Right ventricle myocardium inferior (tissue), 1 donor: Measurements from ENCODE around the gene RING1. TPM values are rescaled to one million over a fixed set of nuclear protein-coding genes. Genes with fewer than 3 reads are reported as not detected.

Source experiments
- ATAC-seq: fragments of 200-7000 bp; cut with Tn5 transposase; one replicate; pipeline ENCODE4 v1.9.1; 2020; ENCODE audit warnings: mild to moderate bottlenecking, moderate library complexity
- DNase-seq: peaks from one replicate; pipeline ENCODE4 v3.0.0; 2021; ENCODE audit errors: missing footprints
- intact Hi-C: fragments of 100-400 bp; cut with DNase I; formaldehyde crosslinking; loops from one replicate; pipeline ENCODE4 v1.11.0; 2022
- total RNA-seq: library from RNA; stranded (reverse); fragmentation: NEBNext Ultra II Directional; extraction: Animal tissue kit (Norgen Biotek cat#: 25700); gene quantifications from one replicate; pipeline ENCODE4 v1.2.1, GENCODE V29; 2021
- donor health status: DM: no; HTN: yes; CAD: no; lungs with severe emphysema.

RING1 gene
- total RNA-seq, 1 donor from 2014 or later, result 27.7 TPM

DNA sequence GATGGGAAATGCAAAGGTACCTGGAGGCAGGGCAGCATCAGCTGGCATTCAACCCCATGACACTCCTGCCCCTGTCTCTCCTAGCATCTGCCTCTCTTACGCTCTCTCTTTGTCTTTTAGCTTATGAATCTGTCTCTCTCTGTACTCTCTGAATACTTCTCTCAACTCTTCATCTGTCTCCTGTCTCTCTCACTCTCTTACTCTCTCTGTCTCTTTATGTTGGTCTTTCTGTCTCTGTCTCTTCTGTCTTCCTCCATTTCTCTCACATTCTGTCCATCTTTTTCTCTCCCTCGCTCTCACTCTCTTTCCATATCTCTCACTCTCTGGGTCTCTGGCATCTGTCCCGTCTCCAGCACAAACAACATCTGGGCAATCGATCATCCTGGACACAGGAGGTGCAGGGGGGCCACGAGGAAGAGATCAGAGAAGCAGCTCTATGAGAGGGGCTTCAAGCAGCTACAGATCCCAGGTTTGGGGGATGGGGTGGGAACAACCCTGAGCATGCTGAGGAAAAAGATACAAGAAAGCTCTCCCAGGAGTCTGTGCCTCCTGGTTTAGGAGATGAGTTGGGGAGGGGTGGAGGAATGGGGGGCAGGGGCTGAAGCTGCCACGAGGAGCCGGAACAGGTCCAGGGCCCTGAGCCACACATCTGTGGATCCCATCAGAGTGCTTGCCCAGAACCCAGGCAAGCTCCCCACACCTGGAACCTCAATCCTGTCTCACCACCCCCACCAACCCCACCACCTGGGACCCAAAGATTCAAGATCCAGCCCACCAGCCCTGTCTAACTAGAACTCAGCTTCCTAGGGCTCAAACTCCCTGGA lies 18.5 kb upstream of the RING1 start:
- DNase-seq, result no peak
- no peak for ATAC-seq

DNA sequence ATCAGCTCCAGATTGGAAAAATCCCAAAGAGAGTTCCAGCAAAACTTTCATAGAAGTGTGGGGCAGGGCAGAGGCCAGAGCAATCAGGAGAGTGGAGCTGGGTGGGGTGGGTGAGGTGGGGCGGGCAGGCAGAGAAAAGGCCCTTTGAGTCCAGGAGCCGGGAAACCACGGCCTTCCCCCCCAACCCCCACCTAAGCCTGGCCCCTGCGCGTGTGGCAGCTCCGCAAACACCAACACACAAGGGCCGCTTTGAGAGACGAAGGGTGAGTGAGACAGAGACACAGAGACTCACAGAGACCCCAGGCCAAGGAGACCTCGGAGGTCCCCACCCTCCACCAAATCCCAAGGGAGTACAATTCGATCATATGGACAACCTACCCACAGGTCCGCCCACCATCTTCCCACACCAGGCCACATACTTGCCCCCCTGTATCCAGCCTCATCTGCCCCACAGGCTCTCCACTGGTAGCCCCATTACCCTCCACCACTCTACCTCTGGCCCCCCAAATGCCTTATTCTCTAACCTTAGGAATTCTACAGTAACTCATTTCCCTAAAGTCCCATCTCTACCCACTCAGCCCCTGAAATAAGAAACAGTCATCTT lies 17.7 kb upstream of the RING1 start:
- DNase-seq (no peak), ATAC-seq (no peak)
- intact Hi-C loops, result no loop called here

More for the DNA sequence above, 18.5 kb upstream of the RING1 start:
- intact Hi-C loops, result no loop called here

DNA sequence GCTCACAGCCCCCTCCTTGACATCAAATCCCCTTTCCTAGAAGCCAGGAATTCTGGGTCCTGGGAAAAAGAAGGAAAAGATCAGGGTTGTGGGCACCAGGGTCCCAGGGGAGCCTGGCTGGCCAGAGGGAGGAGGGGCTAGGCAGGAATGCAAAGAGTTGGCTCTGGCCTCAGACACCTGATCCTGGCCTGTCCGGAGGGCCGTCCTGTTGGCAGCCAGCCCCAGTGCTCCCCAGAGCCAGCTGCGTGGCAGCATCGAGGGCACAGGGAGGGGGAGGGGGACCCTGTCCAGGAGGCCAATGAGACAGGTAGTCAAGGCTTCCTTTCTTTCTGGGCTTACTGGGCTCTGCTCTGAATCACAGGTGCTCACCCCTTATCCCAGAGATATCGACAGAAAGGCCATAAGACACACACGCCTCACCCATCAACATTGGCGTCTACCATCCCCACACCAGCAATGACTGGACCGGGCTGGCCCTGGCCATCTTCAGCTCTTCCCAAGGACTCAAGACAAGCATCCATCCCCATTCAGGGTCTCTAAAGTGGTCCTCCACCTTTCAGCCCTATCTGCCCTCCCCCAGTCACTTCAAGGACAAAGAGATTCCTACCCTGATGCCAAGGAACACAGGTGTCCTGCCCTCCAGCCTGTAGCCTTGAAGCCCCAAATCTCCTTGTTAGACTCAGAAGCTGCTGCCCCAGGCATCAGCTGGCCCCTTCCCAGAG lies 16.8 kb upstream of the RING1 start:
- DNase-seq, result peak; percentile 44
- no peak for ATAC-seq
- intact Hi-C loops, result no loop called here

DNA sequence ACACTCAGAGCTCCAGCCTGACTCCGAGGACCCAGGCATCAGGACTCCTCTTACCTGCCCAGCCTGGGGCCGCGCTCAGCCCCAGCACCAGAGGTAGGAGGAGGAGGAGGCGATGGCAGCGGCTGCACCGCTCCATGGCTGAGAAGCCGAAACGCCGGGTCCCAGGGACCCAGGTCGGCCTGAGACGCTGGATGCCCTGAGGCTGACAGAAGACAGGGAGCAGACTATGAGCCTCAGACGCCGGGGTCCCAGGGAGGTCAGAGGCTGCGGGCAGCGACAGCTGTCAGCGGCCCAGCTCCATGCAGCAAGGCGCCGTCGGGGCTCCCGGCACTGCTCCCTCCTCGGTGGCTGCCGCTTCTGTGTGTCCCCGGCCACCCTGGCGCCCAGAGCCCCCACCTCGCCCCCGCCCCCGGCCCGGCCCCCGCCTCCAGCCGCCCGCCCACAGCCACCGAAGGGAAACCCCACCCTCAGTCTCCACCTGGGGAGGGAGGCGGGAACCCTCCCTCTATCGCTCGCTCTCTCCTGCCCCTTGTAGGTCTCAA lies 16.1 kb upstream of the RING1 start, which contains the start of gene COL11A2:
COL11A2 (minus strand) TSS at position 363 of the 542 bp plus-strand sequence; CDS start at position 136, 227 bp downstream.
- no peak for ATAC-seq
- DNase-seq, result peak; percentile 32
- intact Hi-C loops, result no loop called here

DNA sequence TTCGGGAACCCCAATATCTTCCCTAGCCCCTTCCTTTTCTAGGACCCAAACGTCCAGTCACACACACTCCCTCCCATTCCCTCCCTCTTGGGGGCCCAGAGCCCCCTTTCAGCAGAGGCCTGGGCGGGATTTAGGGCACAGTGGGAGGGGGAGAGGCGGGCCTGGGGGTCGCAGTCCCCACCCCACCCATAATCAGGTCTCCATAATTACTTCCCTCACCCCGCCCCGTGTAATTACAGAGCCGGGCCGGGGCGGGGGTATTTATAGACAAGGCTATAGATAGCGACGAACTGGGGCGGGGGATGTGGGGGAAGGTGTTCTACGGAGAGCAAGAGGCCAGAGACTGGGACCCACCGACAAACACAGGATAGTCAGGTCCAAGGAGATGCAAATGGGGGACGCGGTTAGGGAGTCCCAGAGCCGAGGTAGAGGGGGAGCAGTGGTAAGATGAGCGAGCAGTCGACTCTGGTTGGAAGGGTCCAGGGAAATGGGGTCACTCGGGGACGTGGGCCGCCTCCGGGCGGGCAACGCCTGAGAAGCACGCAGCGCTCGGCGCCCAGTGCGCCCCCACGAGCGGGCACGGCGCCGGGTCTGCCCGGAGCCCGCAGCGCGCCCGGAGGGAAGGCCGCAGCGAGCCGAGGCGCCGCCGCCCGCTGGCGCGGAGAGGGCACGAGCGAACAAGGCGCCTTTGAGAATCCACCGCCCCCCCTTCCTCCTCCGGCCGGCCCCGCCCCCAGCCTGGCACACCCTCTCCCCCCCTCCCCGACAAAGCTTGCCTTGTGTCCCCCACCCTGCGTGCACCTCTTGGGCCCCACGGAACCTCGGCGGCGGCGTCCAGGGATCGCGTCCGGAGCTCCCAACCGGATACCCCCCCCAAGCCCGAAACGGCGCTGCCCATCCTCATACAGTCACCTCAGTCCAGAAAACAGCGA lies 15.4 kb upstream of the RING1 start:
- intact Hi-C loops, result no loop called here
- ATAC-seq, result peak; percentile 20
- peak; percentile 58 for DNase-seq

DNA sequence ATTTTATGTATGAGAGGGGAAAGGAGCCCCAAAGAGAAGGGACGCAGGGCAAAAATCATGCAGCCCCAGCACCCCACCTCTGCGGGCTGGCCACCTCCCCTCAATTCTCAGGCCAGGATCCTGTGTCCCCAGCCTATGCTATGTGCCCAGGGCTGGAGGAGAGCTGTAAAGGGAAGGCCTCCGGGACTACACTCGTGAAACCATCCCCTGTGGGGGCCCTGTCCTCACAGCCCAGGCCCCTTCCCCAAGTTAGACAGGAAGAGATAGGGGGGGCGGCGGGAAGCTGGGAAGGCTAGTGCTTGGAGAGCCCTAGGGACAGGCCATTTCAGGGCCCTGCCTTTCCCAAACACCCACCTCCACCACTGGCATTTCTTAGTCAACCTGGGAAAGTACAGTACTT lies 14.7 kb upstream of the RING1 start:
- ATAC-seq, result no peak
- DNase-seq, result peak; percentile 16
- intact Hi-C loops, result no loop called here

DNA sequence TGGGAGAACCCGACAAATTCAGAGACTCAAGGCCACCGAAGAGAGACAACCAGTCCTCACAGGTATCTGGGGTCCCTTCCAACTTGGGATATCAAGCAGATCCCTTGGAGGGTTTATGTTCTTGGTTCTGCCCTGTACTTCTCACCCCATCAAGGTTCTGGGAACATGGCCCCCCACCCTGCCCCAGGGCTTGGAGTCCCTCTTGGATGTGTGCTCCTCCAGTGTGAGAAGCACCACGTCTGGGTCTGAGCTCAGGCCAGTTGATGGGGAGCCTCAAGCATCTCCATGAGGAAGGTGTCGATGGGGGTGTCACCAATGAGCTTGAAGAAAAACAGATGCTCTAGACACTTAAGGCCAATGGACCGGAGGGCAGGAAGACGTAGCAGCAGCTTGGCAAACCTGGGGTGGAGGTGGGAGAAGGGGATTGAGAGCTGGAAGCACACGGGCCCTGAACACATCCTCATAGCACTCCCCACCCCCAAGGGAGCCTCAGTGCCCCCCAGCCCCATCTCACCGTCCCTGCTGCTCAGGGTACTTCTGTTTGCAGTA lies 13.8 kb upstream of the RING1 start:
- DNase-seq (no peak), ATAC-seq (no peak)
- intact Hi-C loops, result no loop called here

DNA sequence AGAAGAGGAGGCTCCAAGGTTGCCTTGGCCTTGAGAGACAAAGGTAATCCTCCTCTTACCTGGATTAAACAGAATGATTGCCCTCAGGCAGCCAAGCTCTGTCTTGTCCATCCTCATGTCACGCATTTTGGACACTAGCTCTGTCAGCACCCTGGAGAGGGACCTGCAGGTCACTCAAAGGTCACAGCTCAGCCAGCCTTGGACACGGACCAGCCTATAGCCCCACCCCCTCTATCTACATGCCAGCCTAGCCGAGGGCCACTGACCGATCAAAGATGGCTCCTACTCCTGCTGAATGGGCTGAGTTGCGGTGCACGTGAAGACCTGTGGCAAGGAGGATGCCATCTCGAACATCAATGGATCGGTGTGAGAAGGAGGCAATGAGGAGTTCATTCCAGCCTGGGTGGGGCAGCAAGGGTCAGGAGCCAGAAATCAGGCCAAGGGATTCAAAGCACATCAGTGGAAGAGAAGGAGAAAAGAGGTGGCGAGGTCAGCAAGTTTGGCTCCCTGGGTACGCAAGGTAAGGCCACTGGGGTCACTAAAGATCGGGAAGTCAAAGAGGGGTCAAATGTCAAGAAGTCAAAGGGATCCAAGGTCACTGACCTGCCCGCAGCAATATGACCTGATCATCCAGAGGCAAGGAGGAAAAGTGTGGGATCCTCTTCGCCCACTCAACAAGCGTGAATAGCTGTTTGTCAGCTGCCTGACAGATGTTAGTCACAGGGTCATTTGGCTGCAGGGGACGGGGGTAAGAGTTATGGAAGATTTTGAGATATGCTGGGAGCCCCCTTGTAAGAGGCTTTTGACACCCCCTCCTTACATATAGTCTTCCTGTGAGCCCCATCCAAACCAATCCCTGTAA lies 12.8 kb upstream of the RING1 start:
- ATAC-seq (no peak), DNase-seq (no peak)
- intact Hi-C loops, result loop anchor here (2.0 kb wide), 1 partner anchor 35 kb away; no protein-coding TSS in a partner anchor

DNA sequence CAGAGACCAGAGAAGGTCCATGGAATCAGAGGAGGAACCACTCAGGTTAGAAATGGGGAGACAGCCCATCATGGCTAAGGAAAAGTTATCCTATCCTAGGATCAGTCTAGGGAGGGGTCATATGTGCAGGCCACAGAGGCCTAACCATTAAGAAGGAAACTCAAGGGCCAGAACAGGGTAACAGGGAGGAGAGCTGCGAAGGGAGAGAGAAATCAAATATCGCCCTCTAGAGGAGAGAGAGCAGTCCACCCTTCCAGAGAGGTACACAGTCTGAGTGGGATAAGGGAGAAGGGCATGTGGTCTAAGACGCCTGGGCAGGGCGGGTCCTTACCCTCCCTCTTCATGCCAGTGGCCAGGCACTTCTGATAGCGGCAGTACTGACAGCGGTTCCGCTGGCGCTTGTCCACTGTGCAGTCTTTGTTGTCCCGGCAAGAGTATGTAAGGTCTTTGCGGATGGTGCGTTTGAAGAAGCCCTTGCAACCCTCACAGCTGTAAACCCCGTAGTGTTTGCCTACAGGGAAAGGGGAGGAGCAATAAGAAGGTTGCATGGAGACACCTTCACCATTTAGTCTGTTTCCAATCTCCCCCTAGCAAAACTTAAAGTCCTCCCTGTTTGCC lies 10.8 kb upstream of the RING1 start:
- intact Hi-C loops, result loop anchor here (2.0 kb wide), 1 partner anchor 37 kb away; no protein-coding TSS in a partner anchor
- peak; percentile 25 for ATAC-seq
- DNase-seq, result no peak

DNA sequence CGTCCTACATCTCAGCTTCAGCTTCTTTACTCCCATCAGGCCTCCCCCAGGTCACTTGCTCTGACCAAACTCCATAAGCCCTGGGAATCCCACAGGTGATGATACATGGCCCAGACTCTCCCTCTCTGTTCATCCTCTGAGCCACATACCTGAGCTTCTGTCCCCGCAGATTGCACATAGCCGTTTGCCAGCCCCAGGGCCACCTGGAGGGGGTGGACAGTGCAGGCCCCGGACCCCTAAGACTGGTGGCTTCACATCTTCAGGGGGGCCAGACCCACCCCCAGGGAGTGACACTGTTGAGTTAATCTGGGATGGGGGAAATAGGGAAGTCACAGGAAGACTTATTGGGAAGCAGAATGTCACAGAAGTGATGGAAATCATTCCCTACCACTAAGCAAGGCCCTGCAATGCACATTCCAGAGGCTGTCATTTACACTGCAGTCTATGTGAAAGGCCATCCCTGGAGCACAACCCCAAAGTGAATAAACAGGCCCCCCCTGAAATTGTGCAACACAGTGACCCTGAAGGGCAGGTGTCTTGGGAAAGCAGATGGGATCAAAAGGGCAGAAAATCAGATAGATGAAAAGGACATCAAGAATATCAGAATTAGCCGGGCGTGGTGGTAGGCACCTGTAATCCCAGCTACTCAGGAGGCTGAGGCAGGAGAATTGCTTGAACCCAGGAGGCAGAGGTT lies 10.0 kb upstream of the RING1 start:
- DNase-seq, result no peak
- no peak for ATAC-seq
- intact Hi-C loops, result no loop called here

DNA sequence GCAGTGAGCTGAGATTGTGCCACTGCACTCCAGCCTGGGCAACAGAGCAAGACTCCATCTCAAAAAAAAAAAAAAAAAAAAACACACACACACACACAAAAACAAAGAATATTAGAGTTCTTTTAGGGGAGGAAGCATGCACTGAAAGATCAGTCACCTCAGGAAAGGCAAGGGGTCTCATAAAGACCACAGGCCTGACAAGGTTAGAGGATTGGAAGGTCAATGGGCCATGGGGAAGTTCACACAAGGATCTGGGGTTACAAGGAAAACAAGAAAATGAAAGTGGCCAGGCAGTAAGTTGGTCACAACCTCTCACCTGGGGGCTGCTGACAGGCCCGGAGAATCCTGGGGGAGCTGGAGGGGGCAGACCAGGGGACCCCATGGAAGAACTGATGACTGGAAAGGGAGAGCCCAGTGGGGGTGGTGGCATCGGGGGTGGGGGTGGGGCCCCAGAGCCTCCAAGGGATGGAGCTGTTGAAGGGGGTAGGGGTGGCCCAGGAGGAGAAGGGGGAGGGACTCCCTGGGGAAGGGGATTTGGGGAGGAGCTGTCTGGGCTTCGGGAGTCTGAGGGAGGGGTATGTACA lies 9.4 kb upstream of the RING1 start:
- DNase-seq (no peak), ATAC-seq (no peak)
- intact Hi-C loops, result no loop called here

DNA sequence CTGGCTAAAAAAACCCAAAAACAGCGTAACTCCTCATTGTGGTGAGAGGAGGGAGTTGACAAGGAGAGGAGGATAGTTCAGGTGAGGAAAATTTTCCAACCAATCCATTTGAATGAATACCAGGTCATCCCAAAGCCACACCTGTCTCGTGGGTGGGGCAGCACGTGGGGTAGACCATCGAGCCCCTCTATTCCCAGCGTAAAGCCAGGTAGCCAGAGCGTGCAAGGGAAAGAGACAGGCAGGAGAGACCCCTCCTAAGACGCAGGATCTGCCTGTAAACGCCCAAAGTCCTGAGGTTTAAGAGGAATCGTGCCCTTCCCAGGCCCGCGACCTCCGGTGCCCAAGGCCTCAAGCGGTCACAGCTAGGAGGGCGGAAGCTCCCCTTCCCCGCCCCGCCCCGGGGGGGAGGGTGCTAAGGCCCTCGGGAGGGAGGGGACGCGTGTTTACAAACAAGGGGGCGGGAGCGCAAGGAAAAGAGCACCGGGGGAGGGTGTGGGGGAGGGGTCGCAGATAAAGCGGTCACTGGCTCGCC lies 8.5 kb upstream of the RING1 start:
- DNase-seq (peak; percentile 89), ATAC-seq (peak; percentile 41)
- intact Hi-C loops, result loop anchor here (2.0 to 10.0 kb wide), 3 partner anchors 49 to 1005 kb away; partner anchors contain the start of genes GPSM3 and PBX2

DNA sequence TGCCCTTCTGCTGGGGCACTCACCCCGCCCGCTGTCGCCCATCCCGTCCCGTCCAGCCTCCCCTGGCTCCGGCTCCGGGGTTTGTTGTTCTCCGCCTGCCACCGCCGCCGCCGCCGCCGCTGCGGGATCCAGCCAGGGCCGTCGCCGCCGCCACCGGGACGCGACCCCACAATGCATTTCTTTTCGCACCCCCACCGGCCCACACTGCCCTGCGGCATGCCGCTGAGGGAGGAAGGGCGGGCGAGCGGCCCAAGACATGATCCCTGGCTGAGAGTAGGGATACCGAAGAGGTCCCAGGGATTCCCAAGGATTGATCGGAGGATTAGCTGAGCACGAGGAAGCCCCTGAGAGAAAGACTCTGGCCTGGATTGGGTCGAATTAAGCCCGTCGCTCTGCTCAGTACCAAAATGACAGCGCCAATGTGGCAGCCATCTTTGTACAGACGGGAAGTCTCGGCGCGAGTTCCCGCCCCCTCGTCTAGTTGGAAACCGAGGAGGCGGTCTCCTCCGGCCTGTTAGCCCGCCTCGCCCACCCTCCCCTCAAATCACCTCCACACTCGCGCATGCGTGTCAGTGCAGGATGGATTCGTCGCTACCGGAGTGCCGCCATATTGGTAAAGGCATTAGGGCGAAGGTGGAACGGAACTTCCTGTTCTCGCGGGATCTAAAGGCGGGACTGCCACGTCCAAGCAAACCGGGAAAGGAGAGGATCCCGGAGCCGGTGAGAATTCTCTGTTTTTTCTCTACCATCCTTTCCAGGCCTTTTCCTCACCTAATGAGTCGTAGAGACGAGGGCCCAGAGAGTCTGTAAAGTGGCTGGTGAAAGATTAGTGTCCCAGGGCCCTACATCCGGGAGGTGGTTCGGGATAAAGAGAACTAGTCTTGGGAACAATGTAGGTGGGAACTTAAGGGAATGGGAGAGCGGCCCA lies 7.8 kb upstream of the RING1 start, which contains the start of the genes RXRB and SLC39A7:
RXRB (minus strand) TSS at position 447 of the 928 bp plus-strand sequence; CDS start at position 258, 189 bp downstream.
SLC39A7 (plus strand) TSS at position 649 of the 928 bp plus-strand sequence. CDS start 379 bp downstream, outside the sequence.
- ATAC-seq, result peak; percentile 89
- intact Hi-C loops, result loop anchor here (2.0 to 10.0 kb wide), 3 partner anchors 48 to 1006 kb away; partner anchors contain the start of genes GPSM3 and PBX2
- DNase-seq, result peak; percentile 100

DNA sequence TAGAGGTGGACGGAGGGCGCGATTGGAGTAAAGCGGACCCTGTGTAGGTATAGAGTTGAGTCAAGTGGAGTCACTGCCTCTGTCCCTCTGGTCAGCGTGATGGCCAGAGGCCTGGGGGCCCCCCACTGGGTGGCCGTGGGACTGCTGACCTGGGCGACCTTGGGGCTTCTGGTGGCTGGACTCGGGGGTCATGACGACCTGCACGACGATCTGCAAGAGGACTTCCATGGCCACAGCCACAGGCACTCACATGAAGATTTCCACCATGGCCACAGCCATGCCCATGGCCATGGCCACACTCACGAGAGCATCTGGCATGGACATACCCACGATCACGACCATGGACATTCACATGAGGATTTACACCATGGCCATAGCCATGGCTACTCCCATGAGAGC lies 7.2 kb upstream of the RING1 start:
- DNase-seq (no peak), ATAC-seq (peak; percentile 0)
- intact Hi-C loops, result loop anchor here (2.0 to 10.0 kb wide), 3 partner anchors 48 to 1006 kb away; partner anchors contain the start of genes GPSM3 and PBX2
